ENCODE data around the gene THBS4.

Gene THBS4

GRCh38 chr5:80124121-80124918 lies 89.2 kb downstream of the THBS4 start:
- peaks cover 6% of the 10 kb centered on the region for H3K4me1 ChIP-seq (ENCODE audit: insufficient read depth, low read length)
- no peaks in the 10 kb centered on the region for H3K27me3 ChIP-seq (ENCODE audit: insufficient read depth, low read length)
- H3K4me3 ChIP-seq (ENCODE audit: low read length): no peak overlapping the region
- H3K36me3 ChIP-seq (ENCODE audit: insufficient read depth, low read length): no peaks in the 10 kb centered on the region
- no peak overlapping the region for H2AFZ ChIP-seq (ENCODE audit: low read depth, low read length)
- no peaks in the 10 kb centered on the region for H3K9me3 ChIP-seq (ENCODE audit: low read length)

GRCh38 chr5:80125022-80125961 lies 90.1 kb downstream of the THBS4 start:
- Histone ChIP-seq H2AFZ (ENCODE audit: low read depth, low read length) (no peak overlapping the region), H3K27me3 (ENCODE audit: insufficient read depth, low read length) (no peaks in the 10 kb centered on the region), H3K36me3 (ENCODE audit: insufficient read depth, low read length) (no peaks in the 10 kb centered on the region), H3K4me3 (ENCODE audit: low read length) (no peak overlapping the region), H3K9me3 (ENCODE audit: low read length) (no peaks in the 10 kb centered on the region), H3K4me1 (ENCODE audit: insufficient read depth, low read length) (peaks cover 6% of the 10 kb centered on the region)

DNA sequence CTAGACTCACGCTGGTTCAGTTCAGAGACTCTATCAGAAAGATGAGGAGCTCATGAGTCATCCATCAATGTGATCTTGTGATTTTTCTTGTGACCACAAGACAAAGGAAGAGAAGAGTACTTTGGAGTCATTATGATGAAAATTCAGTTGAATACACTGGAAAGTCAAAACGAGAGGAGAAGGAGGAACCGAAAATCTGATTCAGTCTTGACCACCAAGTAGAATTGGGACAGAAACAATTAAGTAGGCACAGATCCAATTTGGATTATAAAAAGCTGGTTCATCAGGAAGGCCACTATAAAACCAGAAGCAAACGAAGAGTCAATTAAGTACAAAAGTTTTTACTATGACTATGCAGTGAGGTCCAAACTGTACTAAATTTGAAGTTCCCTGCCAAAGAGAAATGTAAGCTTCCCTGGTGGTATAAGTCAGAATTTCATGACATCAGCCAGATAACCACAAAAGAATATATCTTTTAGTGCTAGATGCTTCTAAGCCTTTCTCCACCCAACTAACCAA lies 90.9 kb downstream of the THBS4 start:
- Histone ChIP-seq H3K9me3 (ENCODE audit: low read length) (no peaks in the 10 kb centered on the region), H2AFZ (ENCODE audit: low read depth, low read length) (no peak overlapping the region), H3K4me3 (ENCODE audit: low read length) (no peak overlapping the region), H3K27me3 (ENCODE audit: insufficient read depth, low read length) (no peaks in the 10 kb centered on the region), H3K4me1 (ENCODE audit: insufficient read depth, low read length) (peaks cover 6% of the 10 kb centered on the region), H3K36me3 (ENCODE audit: insufficient read depth, low read length) (no peaks in the 10 kb centered on the region)

GRCh38 chr5:80127116-80127552 lies 92.0 kb downstream of the THBS4 start:
- no peaks in the 10 kb centered on the region for H3K36me3 ChIP-seq (ENCODE audit: insufficient read depth, low read length)
- H2AFZ ChIP-seq (ENCODE audit: low read depth, low read length): no peak overlapping the region
- H3K9me3 ChIP-seq (ENCODE audit: low read length): peaks cover 3% of the 10 kb centered on the region
- H3K27me3 ChIP-seq (ENCODE audit: insufficient read depth, low read length): no peaks in the 10 kb centered on the region
- H3K4me3 ChIP-seq (ENCODE audit: low read length): no peak overlapping the region
- H3K4me1 ChIP-seq (ENCODE audit: insufficient read depth, low read length): peaks cover 6% of the 10 kb centered on the region

GRCh38 chr5:80128141-80128540 lies 93.0 kb downstream of the THBS4 start:
- no peak overlapping the region for H3K4me3 ChIP-seq (ENCODE audit: low read length)
- H2AFZ ChIP-seq (ENCODE audit: low read depth, low read length): no peak overlapping the region
- peaks cover 6% of the 10 kb centered on the region for H3K4me1 ChIP-seq (ENCODE audit: insufficient read depth, low read length)
- H3K9me3 ChIP-seq (ENCODE audit: low read length): peaks cover 3% of the 10 kb centered on the region
- H3K36me3 ChIP-seq (ENCODE audit: insufficient read depth, low read length): no peaks in the 10 kb centered on the region
- no peaks in the 10 kb centered on the region for H3K27me3 ChIP-seq (ENCODE audit: insufficient read depth, low read length)

DNA sequence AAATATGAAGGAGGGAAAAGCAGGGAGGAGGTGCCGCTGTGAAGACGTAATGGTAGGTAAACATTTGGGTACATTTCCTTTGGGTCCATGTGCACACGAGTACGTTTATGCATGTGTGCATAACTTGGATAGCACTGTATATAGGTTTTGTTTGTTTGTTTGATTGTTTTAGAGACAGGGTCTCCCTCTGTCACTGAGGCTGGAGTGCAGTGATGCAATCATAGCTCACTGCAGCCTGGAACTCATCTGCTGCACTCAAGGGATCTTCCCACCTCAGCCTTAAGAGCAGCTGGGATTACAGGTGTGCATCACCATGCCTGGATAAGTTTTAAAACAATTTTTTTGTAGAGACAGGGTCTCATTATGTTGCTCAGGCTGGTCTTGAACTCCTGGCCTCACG lies 94.0 kb downstream of the THBS4 start:
- no peaks in the 10 kb centered on the region for H3K36me3 ChIP-seq (ENCODE audit: insufficient read depth, low read length)
- no peaks in the 10 kb centered on the region for H3K27me3 ChIP-seq (ENCODE audit: insufficient read depth, low read length)
- no peak overlapping the region for H3K4me3 ChIP-seq (ENCODE audit: low read length)
- peaks cover 3% of the 10 kb centered on the region for H3K9me3 ChIP-seq (ENCODE audit: low read length)
- peaks cover 6% of the 10 kb centered on the region for H3K4me1 ChIP-seq (ENCODE audit: insufficient read depth, low read length)
- no peak overlapping the region for H2AFZ ChIP-seq (ENCODE audit: low read depth, low read length)

Measured in neuron (in vitro differentiated cells).